ENCODE data around the gene COL23A1.
"Not testable (repeated sequence)": the region's sequence is repeated elsewhere in the genome, so short reads cannot be mapped to it uniquely, and the experiment has no call there.

COL23A1 gene

GRCh38 chr5:178331491-178331996 lies 258.6 kb downstream of the COL23A1 start:
- no peak for DNase-seq

- DNase-seq = no peak
Observed at GRCh38 chr5:178330791-178331404, 259.3 kb downstream of the COL23A1 start.

GRCh38 chr5:178328826-178329730 lies 261.1 kb downstream of the COL23A1 start:
- DNase-seq = no peak

- DNase-seq = no peak
Observed at GRCh38 chr5:178327931-178328711, 262.1 kb downstream of the COL23A1 start.

- DNase-seq = no peak
Observed at GRCh38 chr5:178327446-178327845, 262.7 kb downstream of the COL23A1 start.

GRCh38 chr5:178326374-178326715 lies 263.8 kb downstream of the COL23A1 start:
- DNase-seq = no peak

GRCh38 chr5:178325679-178326373 lies 264.4 kb downstream of the COL23A1 start:
- DNase-seq = no peak

GRCh38 chr5:178325311-178325678 lies 264.9 kb downstream of the COL23A1 start:
- no peak for DNase-seq

GRCh38 chr5:178324481-178325310 lies 265.5 kb downstream of the COL23A1 start:
- DNase-seq = no peak

- no peak for DNase-seq
Observed at GRCh38 chr5:178323961-178324360, 266.2 kb downstream of the COL23A1 start.

- no peak for DNase-seq
Observed at GRCh38 chr5:178323541-178323865, 266.7 kb downstream of the COL23A1 start.

GRCh38 chr5:178322736-178323540 lies 267.3 kb downstream of the COL23A1 start:
- DNase-seq = no peak

- no peak for DNase-seq
Observed at GRCh38 chr5:178320281-178320855, 269.8 kb downstream of the COL23A1 start.

GRCh38 chr5:178319541-178320041 lies 270.6 kb downstream of the COL23A1 start:
- no peak for DNase-seq

- DNase-seq = no peak
Observed at GRCh38 chr5:178318893-178319292, 271.3 kb downstream of the COL23A1 start.

- no peak for DNase-seq
Observed at GRCh38 chr5:178318382-178318781, 271.8 kb downstream of the COL23A1 start.

- DNase-seq = not testable (repeated sequence)
Observed at GRCh38 chr5:178317727-178318126, 272.5 kb downstream of the COL23A1 start.

GRCh38 chr5:178314961-178315820 lies 275.0 kb downstream of the COL23A1 start:
- DNase-seq = no peak

- DNase-seq = no peak
Observed at GRCh38 chr5:178314061-178314660, 276.0 kb downstream of the COL23A1 start.
